Activated T-helper 2 cell treated with anti-CD3 and anti-CD28 coated beads, Interferon-gamma antibody, Interleukin-2, Interleukin-4, amounts not matched to agents 10 μg/mL and 5 μg/mL and 100 μg/mL, durations not matched to agents 14 hours and 24 hours and 36 hours (primary cell): ENCODE data around the gene TTK. TPM values are rescaled to one million over a fixed set of nuclear protein-coding genes. Genes with fewer than 3 reads are reported as not detected.
"Not testable (repeated sequence)": the region's sequence is repeated elsewhere in the genome, so short reads cannot be mapped to it uniquely, and the experiment has no call there.

ENCODE experiments used
- DNase-seq: peaks from one replicate; pipeline ENCODE4 v3.0.0; 2021; ENCODE audit warnings: low spot score
- H3K27ac Mint-ChIP-seq: one replicate; pipeline ENCODE4 v1.8.0; 2021; ENCODE audit warnings: mixed read lengths
- H3K27me3 Mint-ChIP-seq: one replicate; pipeline ENCODE4 v1.8.0; 2021; ENCODE audit warnings: low read depth, mixed read lengths
- H3K36me3 Mint-ChIP-seq: one replicate; pipeline ENCODE4 v1.8.0; 2021; ENCODE audit warnings: low read depth, mixed read lengths
- H3K4me1 Mint-ChIP-seq: one replicate; pipeline ENCODE4 v1.8.0; 2021; ENCODE audit warnings: low read depth, mixed read lengths
- H3K4me3 Mint-ChIP-seq: one replicate; pipeline ENCODE4 v1.8.0; 2021; ENCODE audit warnings: low read depth, mild to moderate bottlenecking, moderate library complexity, mixed read lengths
- H3K9me3 Mint-ChIP-seq: one replicate; pipeline ENCODE4 v1.8.0; 2021; ENCODE audit warnings: mixed read lengths
- intact Hi-C: fragments of 100-400 bp; cut with micrococcal nuclease; formaldehyde crosslinking; loops from one replicate; pipeline ENCODE4 v1.15.1; 2023
- total RNA-seq: library from RNA; stranded (reverse); gene quantifications from 2 replicates; pipeline ENCODE4 v1.2.3, GENCODE V29; 2022

The TTK gene
- total RNA-seq, 1 donor from 2014 or later: 26.2 TPM

DNA sequence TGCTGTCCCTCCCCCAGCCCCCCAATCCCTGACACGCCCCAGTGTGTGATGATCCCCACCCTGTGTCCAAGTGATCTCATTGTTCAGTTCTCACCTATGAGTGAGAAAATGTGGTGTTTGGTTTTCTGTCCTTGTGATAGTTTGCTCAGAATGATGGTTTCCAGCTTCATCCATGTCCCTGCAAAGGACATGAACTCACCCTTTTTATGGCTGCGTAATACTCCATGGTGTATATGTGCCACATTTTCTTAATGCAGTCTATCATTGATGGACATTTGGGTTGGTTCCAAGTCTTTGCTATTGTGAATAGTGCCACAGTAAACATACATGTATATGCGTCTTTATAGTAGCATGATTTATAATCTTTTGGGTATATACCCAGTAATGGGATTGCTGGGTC, 43.8 kb downstream of the TTK start:
- H3K4me3 Mint-ChIP-seq, H3K9me3 Mint-ChIP-seq, intact Hi-C loops, H3K27ac Mint-ChIP-seq, H3K4me1 Mint-ChIP-seq, DNase-seq, H3K27me3 Mint-ChIP-seq: not testable (repeated sequence)
- H3K36me3 Mint-ChIP-seq: peaks cover 50% of the 10 kb centered on the region

- Mint-ChIP-seq H3K36me3 (no peaks in the 10 kb centered on the region), H3K27me3 (no peaks in the 10 kb centered on the region), H3K4me3 (no peak overlapping the region), H3K4me1 (no peaks in the 10 kb centered on the region), H3K27ac (no peak overlapping the region), H3K9me3 (no peaks in the 10 kb centered on the region)
- intact Hi-C loops: no loop called here
- DNase-seq: no peak
These were observed 56.3 kb downstream of the TTK start for GRCh38 chr6:80060774-80061173.

DNA sequence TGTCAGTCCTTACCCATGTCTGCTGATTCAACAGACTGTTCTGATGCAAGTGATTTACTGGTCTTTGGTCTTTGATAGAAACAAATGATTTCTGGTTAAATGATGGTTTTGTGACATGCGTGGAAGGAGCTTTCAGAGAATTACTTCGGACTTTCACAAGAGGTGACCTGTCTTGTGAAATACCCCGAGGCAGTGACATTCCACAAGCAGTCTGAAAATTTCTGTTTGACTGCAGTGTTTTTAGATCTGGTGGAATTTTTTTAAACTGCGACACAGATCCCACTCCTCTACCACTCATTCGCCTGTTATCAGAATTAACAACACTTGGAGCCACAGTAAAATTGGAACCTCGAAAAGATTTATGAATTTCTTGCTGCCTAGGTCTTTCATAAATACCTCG, 63.7 kb downstream of the TTK start:
- H3K9me3 Mint-ChIP-seq, H3K36me3 Mint-ChIP-seq, H3K27me3 Mint-ChIP-seq, H3K4me1 Mint-ChIP-seq, intact Hi-C loops, H3K4me3 Mint-ChIP-seq, DNase-seq, H3K27ac Mint-ChIP-seq: not testable (repeated sequence)

DNA sequence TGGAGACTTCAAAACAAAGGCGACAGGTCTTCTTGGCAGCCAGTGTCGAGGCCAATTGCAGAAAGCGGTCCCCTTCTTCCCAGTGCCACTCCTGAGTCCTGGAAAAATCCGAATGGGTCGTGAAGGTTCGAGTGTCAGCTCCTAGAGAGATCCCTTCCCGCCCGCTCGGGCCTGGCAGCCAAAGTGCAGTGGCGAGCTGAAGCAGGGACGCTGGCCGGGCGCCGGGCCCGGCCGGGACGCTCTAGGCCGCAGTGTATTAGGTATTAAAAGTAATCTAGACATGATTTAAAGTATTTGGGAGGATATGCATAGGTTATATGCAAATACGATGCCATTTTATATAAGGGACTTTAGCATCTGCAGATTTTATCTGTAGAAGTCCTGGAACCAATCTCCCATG, 66.0 kb downstream of the TTK start:
- H3K27me3 Mint-ChIP-seq, DNase-seq, H3K9me3 Mint-ChIP-seq, H3K36me3 Mint-ChIP-seq, H3K4me3 Mint-ChIP-seq, intact Hi-C loops, H3K27ac Mint-ChIP-seq, H3K4me1 Mint-ChIP-seq: not testable (repeated sequence)

GRCh38 chr6:80077067-80077466, 72.6 kb downstream of the TTK start:
- no peaks in the 10 kb centered on the region for H3K36me3 Mint-ChIP-seq
- intact Hi-C loops: no loop called here
- no peaks in the 10 kb centered on the region for H3K4me1 Mint-ChIP-seq
- H3K27me3 Mint-ChIP-seq: peaks cover 2% of the 10 kb centered on the region
- no peaks in the 10 kb centered on the region for H3K9me3 Mint-ChIP-seq
- H3K4me3 Mint-ChIP-seq: no peak overlapping the region
- DNase-seq: no peak
- no peak overlapping the region for H3K27ac Mint-ChIP-seq

- no peak for DNase-seq
- Mint-ChIP-seq H3K27ac (no peak overlapping the region), H3K27me3 (peaks cover 17% of the 10 kb centered on the region), H3K9me3 (no peaks in the 10 kb centered on the region), H3K36me3 (no peaks in the 10 kb centered on the region), H3K4me3 (no peak overlapping the region), H3K4me1 (no peaks in the 10 kb centered on the region)
- intact Hi-C loops: no loop called here
These were observed 84.2 kb downstream of the TTK start for GRCh38 chr6:80088637-80089036.

GRCh38 chr6:80091506-80091905, 87.1 kb downstream of the TTK start:
- no peak overlapping the region for H3K4me3 Mint-ChIP-seq
- H3K9me3 Mint-ChIP-seq: no peaks in the 10 kb centered on the region
- DNase-seq: no peak
- peaks cover 19% of the 10 kb centered on the region for H3K27me3 Mint-ChIP-seq
- intact Hi-C loops: loop anchor here (5.0 kb wide), 1 partner anchor 314 kb away; no protein-coding TSS in a partner anchor
- no peaks in the 10 kb centered on the region for H3K36me3 Mint-ChIP-seq
- H3K4me1 Mint-ChIP-seq: peaks cover 6% of the 10 kb centered on the region
- no peak overlapping the region for H3K27ac Mint-ChIP-seq

Other genes starting within 250 kb of the TTK start
- gene ELOVL4, start 57.1 kb upstream of the TTK start, total RNA-seq: 0.76 and 0.98 TPM in 2 replicates
- gene BCKDHB, start 102.0 kb downstream of the TTK start, total RNA-seq: 17.5 and 18.5 TPM in 2 replicates